T-cell (primary cell): Measurements from ENCODE around the gene LMTK3. TPM values are rescaled to one million over a fixed set of nuclear protein-coding genes. Genes with fewer than 3 reads are reported as not detected.
A peak's percentile ranks its signal among the peaks of the same experiment; 100 is the strongest.
"Not testable (repeated sequence)": the region's sequence is repeated elsewhere in the genome, so short reads cannot be mapped to it uniquely, and the experiment has no call there.

Source experiments
- ATAC-seq, 4 experiments: fragments of 200-7000 bp in 3 of 4; fragments of 150-1000 bp in 1 of 4; cut with Tn5 transposase; replicated peaks in 1 of 4; 1 replicate in 3 of 4; 2 replicates in 1 of 4; pipeline ENCODE4 v1.10.0; 2021; ENCODE audit warnings: moderate library complexity in 3 of 4, mild to moderate bottlenecking in 2 of 4, moderate number of reproducible peaks in 1 of 4
- CTCF ChIA-PET, 2 donors: fragments of 300-600 bp; sonication (Branson Sonifier 250); formaldehyde crosslinking; loops; one replicate each; lab custom pipeline; 2022; ENCODE audit warnings: antibody characterized with exemption in 2 of 2; lab: Charles Lee
- POLR2A ChIA-PET, 2 donors: fragments of 300-600 bp; sonication (Branson Sonifier 250); formaldehyde crosslinking; loops; one replicate each; lab custom pipeline; 2022; ENCODE audit warnings: antibody characterized with exemption in 2 of 2; lab: Charles Lee
- DNase-seq, 35 experiments: peaks; one replicate each; pipeline versions ENCODE4 v3.0.0 to v3.0.0-alpha.2; 2013 to 2023
- H3K27ac ChIP-seq: one replicate; pipeline ENCODE4 v1.5.1; 2013; ENCODE audit warnings: low read length
- H3K27me3 ChIP-seq, 2 experiments: replicated peaks in 1 of 2; 1 replicate in 1 of 2; 2 replicates in 1 of 2; pipeline versions ENCODE4 v1.6.1 to v1.7.0; 2013; ENCODE audit warnings: low read length in 1 of 2, mixed read lengths in 1 of 2; ENCODE audit not compliant: control insufficient read depth in 2 of 2, insufficient read depth in 2 of 2; ENCODE audit errors: extremely low read depth in 1 of 2
- H3K36me3 ChIP-seq, 2 donors: 1 replicate in 1 of 2; 2 replicates in 1 of 2; pipeline versions ENCODE4 v1.6.1 to v1.7.0; 2013; ENCODE audit warnings: low read length in 1 of 2; ENCODE audit not compliant: control insufficient read depth in 2 of 2, insufficient read depth in 1 of 2; ENCODE audit errors: extremely low read depth in 1 of 2
- H3K4me1 ChIP-seq, 2 experiments: 1 replicate in 1 of 2; 2 replicates in 1 of 2; pipeline versions ENCODE4 v1.6.1 to v1.7.0; 2013; ENCODE audit warnings: low read length in 2 of 2, mixed read lengths in 1 of 2; ENCODE audit not compliant: insufficient read depth in 2 of 2, control insufficient read depth in 1 of 2; ENCODE audit errors: extremely low read depth in 1 of 2
- H3K4me3 ChIP-seq, 2 donors: 1 replicate in 1 of 2; 2 replicates in 1 of 2; pipeline versions ENCODE4 v1.5.1 to v1.7.0; 2013; ENCODE audit warnings: mild to moderate bottlenecking in 2 of 2, low read length in 1 of 2, moderate library complexity in 1 of 2; ENCODE audit not compliant: control insufficient read depth in 1 of 2; ENCODE audit errors: extremely low read depth in 1 of 2
- H3K9me3 ChIP-seq: 2 replicates; pipeline ENCODE4 v1.7.0; 2013
- H3K27ac Mint-ChIP-seq, 2 donors: one replicate each; pipeline ENCODE4 v1.8.0; 2020 to 2021; ENCODE audit warnings: mild to moderate bottlenecking in 2 of 2, mixed read lengths in 2 of 2
- H3K27me3 Mint-ChIP-seq, 2 donors: one replicate each; pipeline ENCODE4 v1.8.0; 2021 to 2022; ENCODE audit warnings: mixed read lengths in 2 of 2
- H3K36me3 Mint-ChIP-seq: one replicate; pipeline ENCODE4 v1.8.0; 2021; ENCODE audit warnings: mixed read lengths
- H3K4me1 Mint-ChIP-seq, 3 donors: one replicate each; pipeline ENCODE4 v1.8.0; 2020 to 2022; ENCODE audit warnings: mixed read lengths in 3 of 3, mild to moderate bottlenecking in 1 of 3
- H3K4me3 Mint-ChIP-seq, 3 donors: one replicate each; pipeline ENCODE4 v1.8.0; 2020 to 2022; ENCODE audit warnings: mild to moderate bottlenecking in 3 of 3, mixed read lengths in 3 of 3, moderate library complexity in 3 of 3
- H3K9me3 Mint-ChIP-seq, 3 donors: one replicate each; pipeline ENCODE4 v1.8.0; 2020 to 2022; ENCODE audit warnings: mixed read lengths in 3 of 3
- WGBS: methylation state at CpG from one replicate; pipeline ENCODE4 v1.1.5; 2013; ENCODE audit warnings: missing lambda C conversion rate; ENCODE audit not compliant: insufficient coverage; 5-methylcytosine and 5-hydroxymethylcytosine counted together
- total RNA-seq, 35 experiments: library from RNA in 6 of 35; stranded (reverse) in 6 of 35; fragments of 120-200 nt in 1 of 35; gene quantifications; one replicate each; pipeline versions ENCODE4 v1.2.1 to v1.2.4 and lab custom pipeline; 2013 to 2026

Gene LMTK3
- total RNA-seq, 5 donors from 2014 or later (not counting 1 experiment from before 2014, with no cell fraction given) = 17.5 to 28.2 (median 23.5) TPM

GRCh38 chr19:48491793-48492123 lies 19.9 kb downstream of the LMTK3 start:
- H3K4me3 Mint-ChIP-seq = peak overlapping the region; percentile 2 to 63 (median 21)
- POLR2A ChIA-PET = no interaction called here
- no peak for DNase-seq
- ATAC-seq = no peak
- Histone ChIP-seq H3K27ac (no peak overlapping the region), H3K4me1 (peaks cover 2 to 48% of the 10 kb centered on the region in 2 experiments), H3K36me3 (no peaks in the 10 kb centered on the region), H3K27me3 (peaks cover 3 to 65% of the 10 kb centered on the region in 2 experiments), H3K9me3 (no peaks in the 10 kb centered on the region), H3K4me3 (peak overlapping the region in 1 of 2 donors; percentile 2)
- CTCF ChIA-PET = no interaction called here
- H3K9me3 Mint-ChIP-seq = no peaks in the 10 kb centered on the region
- H3K27me3 Mint-ChIP-seq = peaks cover 14 to 29% of the 10 kb centered on the region in 2 donors
- H3K36me3 Mint-ChIP-seq = no peaks in the 10 kb centered on the region
- H3K27ac Mint-ChIP-seq = no peak overlapping the region
- 42% methylated on average over 10 of the region's 10 CpGs for WGBS
- peaks cover 30 to 42% (median 32%) of the 10 kb centered on the region in 3 donors for H3K4me1 Mint-ChIP-seq

GRCh38 chr19:48490981-48491792 lies 20.4 kb downstream of the LMTK3 start:
- H3K4me3 Mint-ChIP-seq = peak overlapping the region; percentile 2 to 65 (median 21)
- H3K36me3 Mint-ChIP-seq = no peaks in the 10 kb centered on the region
- H3K4me3 ChIP-seq = peak overlapping the region in 1 of 2 donors; percentile 2
- DNase-seq (peak in 30 of 35 experiments; percentile 22 to 77 (median 52)), ATAC-seq (peak; percentile 27 to 42 (median 28))
- H3K4me1 ChIP-seq = peaks cover 2 to 48% of the 10 kb centered on the region in 2 experiments
- no peak overlapping the region for H3K27ac Mint-ChIP-seq
- ChIA-PET POLR2A (no interaction called here), CTCF (interaction anchor here (0.6 to 2.2 kb wide), 3 partner anchors 93 to 502 kb away, joined by 5 to 19 read pairs (median 5); partner anchors contain the start of gene RUVBL2 (in 1 of the 2))
- H3K27me3 ChIP-seq = peaks cover 3 to 59% of the 10 kb centered on the region in 2 experiments
- no peaks in the 10 kb centered on the region for H3K36me3 ChIP-seq
- H3K27me3 Mint-ChIP-seq = peaks cover 14 to 29% of the 10 kb centered on the region in 2 donors
- peaks cover 30 to 42% (median 32%) of the 10 kb centered on the region in 3 donors for H3K4me1 Mint-ChIP-seq
- WGBS = 17% methylated on average over 21 of the region's 50 CpGs
- H3K9me3 Mint-ChIP-seq = no peaks in the 10 kb centered on the region
- H3K9me3 ChIP-seq = no peaks in the 10 kb centered on the region
- H3K27ac ChIP-seq = no peak overlapping the region

- H3K27me3 Mint-ChIP-seq = peaks cover 12 to 17% of the 10 kb centered on the region in 2 donors
- Histone ChIP-seq H3K4me3 (no peak overlapping the region), H3K36me3 (no peaks in the 10 kb centered on the region), H3K27me3 (peaks cover 3 to 47% of the 10 kb centered on the region in 2 experiments), H3K9me3 (no peaks in the 10 kb centered on the region), H3K4me1 (peaks cover 2 to 48% of the 10 kb centered on the region in 2 experiments), H3K27ac (no peak overlapping the region)
- peaks cover 30 to 37% (median 31%) of the 10 kb centered on the region in 3 donors for H3K4me1 Mint-ChIP-seq
- peak; percentile 34 to 55 (median 38) for ATAC-seq
- ChIA-PET POLR2A (interaction anchor here (0.5 kb wide), 2 partner anchors 110 to 397 kb away, joined by 3 to 6 read pairs; no protein-coding TSS in a partner anchor), CTCF (interaction anchor here (0.5 to 2.2 kb wide), 11 partner anchors 21 to 1459 kb away, joined by 3 to 19 read pairs (median 4); no protein-coding TSS in a partner anchor)
- DNase-seq = peak in 33 of 35 experiments; percentile 32 to 87 (median 69)
- no peaks in the 10 kb centered on the region for H3K36me3 Mint-ChIP-seq
- H3K9me3 Mint-ChIP-seq = no peaks in the 10 kb centered on the region
- 19% methylated on average over 16 of the region's 19 CpGs for WGBS
- peak overlapping the region in 2 of 3 donors; percentile 13 to 65 for H3K4me3 Mint-ChIP-seq
- no peak overlapping the region for H3K27ac Mint-ChIP-seq
Measured at GRCh38 chr19:48489608-48490216, 21.9 kb downstream of the LMTK3 start.

- DNase-seq, H3K27ac Mint-ChIP-seq, H3K9me3 Mint-ChIP-seq, H3K4me3 ChIP-seq, H3K4me3 Mint-ChIP-seq, POLR2A ChIA-PET, ATAC-seq, H3K9me3 ChIP-seq, H3K27ac ChIP-seq, H3K36me3 ChIP-seq, H3K36me3 Mint-ChIP-seq: not testable (repeated sequence)
- Mint-ChIP-seq H3K27me3 (peaks cover 7 to 11% of the 10 kb centered on the region in 2 donors), H3K4me1 (peaks cover 24 to 30% (median 25%) of the 10 kb centered on the region in 3 donors)
- Histone ChIP-seq H3K27me3 (peaks cover 0 to 38% of the 10 kb centered on the region in 2 experiments), H3K4me1 (peaks cover 2 to 40% of the 10 kb centered on the region in 2 experiments)
- WGBS = 81% methylated on average over 2 of the region's 7 CpGs
- CTCF ChIA-PET = interaction anchor here (0.6 to 1.6 kb wide), 4 partner anchors 93 to 1008 kb away, joined by 3 to 6 read pairs (median 4); no protein-coding TSS in a partner anchor
Measured at GRCh38 chr19:48488478-48488877, 23.2 kb downstream of the LMTK3 start.

GRCh38 chr19:48487948-48488347 lies 23.7 kb downstream of the LMTK3 start:
- WGBS = 83% methylated on average over 7 of the region's 8 CpGs
- H3K36me3 ChIP-seq = no peaks in the 10 kb centered on the region
- CTCF ChIA-PET = interaction anchor here (0.6 to 1.6 kb wide), 3 partner anchors 96 to 1007 kb away, joined by 3 to 6 read pairs (median 5); no protein-coding TSS in a partner anchor
- H3K4me1 Mint-ChIP-seq = peaks cover 21 to 29% (median 23%) of the 10 kb centered on the region in 3 donors
- H3K4me3 ChIP-seq = no peak overlapping the region
- H3K9me3 ChIP-seq = no peaks in the 10 kb centered on the region
- H3K27ac Mint-ChIP-seq = no peak overlapping the region
- peaks cover 6 to 11% of the 10 kb centered on the region in 2 donors for H3K27me3 Mint-ChIP-seq
- H3K9me3 Mint-ChIP-seq = no peaks in the 10 kb centered on the region
- no peaks in the 10 kb centered on the region for H3K36me3 Mint-ChIP-seq
- H3K4me3 Mint-ChIP-seq = no peak overlapping the region
- no peak for DNase-seq
- H3K27me3 ChIP-seq = peaks cover 0 to 34% of the 10 kb centered on the region in 2 experiments
- no peak overlapping the region for H3K27ac ChIP-seq
- no peak for ATAC-seq
- POLR2A ChIA-PET = interaction anchor here in 1 of 2 donors (0.7 kb wide), 1 partner anchor 40 kb away, joined by 3 read pairs; no protein-coding TSS in a partner anchor
- peaks cover 2 to 35% of the 10 kb centered on the region in 2 experiments for H3K4me1 ChIP-seq

- no peak overlapping the region for H3K4me3 ChIP-seq
- no peaks in the 10 kb centered on the region for H3K9me3 Mint-ChIP-seq
- peaks cover 2 to 32% of the 10 kb centered on the region in 2 experiments for H3K4me1 ChIP-seq
- peaks cover 0 to 30% of the 10 kb centered on the region in 2 experiments for H3K27me3 ChIP-seq
- ChIA-PET CTCF (interaction anchor here in 1 of 2 donors (0.5 kb wide), 1 partner anchor 18 kb away, joined by 4 read pairs; no protein-coding TSS in a partner anchor), POLR2A (interaction anchor here (0.6 to 0.7 kb wide), 2 partner anchors 39 to 1467 kb away, joined by 3 to 7 read pairs; no protein-coding TSS in a partner anchor)
- DNase-seq (no peak), ATAC-seq (no peak)
- H3K4me3 Mint-ChIP-seq = no peak overlapping the region
- H3K36me3 Mint-ChIP-seq = no peaks in the 10 kb centered on the region
- no peaks in the 10 kb centered on the region for H3K9me3 ChIP-seq
- 85% methylated on average over 5 of the region's 6 CpGs for WGBS
- H3K27ac Mint-ChIP-seq = no peak overlapping the region
- H3K4me1 Mint-ChIP-seq = peaks cover 17 to 25% (median 19%) of the 10 kb centered on the region in 3 donors
- peaks cover 2 to 8% of the 10 kb centered on the region in 2 donors for H3K27me3 Mint-ChIP-seq
- H3K36me3 ChIP-seq = no peaks in the 10 kb centered on the region
- H3K27ac ChIP-seq = no peak overlapping the region
Measured at GRCh38 chr19:48487544-48487943, 24.1 kb downstream of the LMTK3 start.
